Brain microvascular endothelial cell (primary cell): ENCODE results near the gene ECHS1.

Source experiments
- DNase-seq: peaks from one replicate; pipeline ENCODE4 v3.0.0-alpha.2; 2020
- H3K27ac ChIP-seq: fragments of 250-450 bp; sonication (Bioruptor Pico); 2 replicates; pipeline ENCODE4 v1.5.1; 2020; ENCODE audit warnings: mild to moderate bottlenecking, moderate library complexity
- H3K27me3 ChIP-seq: fragments of 250-450 bp; sonication (Bioruptor Pico); replicated peaks from 2 replicates; pipeline ENCODE4 v1.5.1; 2020; ENCODE audit warnings: mild to moderate bottlenecking
- H3K36me3 ChIP-seq: fragments of 250-450 bp; sonication (Bioruptor Pico); replicated peaks from 2 replicates; pipeline ENCODE4 v1.5.1; 2020; ENCODE audit warnings: mild to moderate bottlenecking
- H3K4me3 ChIP-seq: 2 replicates; pipeline ENCODE4 v1.5.1; 2011; ENCODE audit warnings: low read depth, mild to moderate bottlenecking, control low read depth, low read length, moderate library complexity
- in situ Hi-C: cut with HindIII; loops from 2 replicates; pipeline ENCODE4 v1.10.0; 2017; ENCODE audit warnings: low sequenced_read_pairs, low pct_ligation_motif_present
- TF ChIP-seq, protein P1 (sequence below): IDR thresholded peaks from 2 replicates; pipeline ENCODE4 v1.5.1; 2011; ENCODE audit warnings: low read depth, mild to moderate bottlenecking, moderate library complexity, low read length, control low read depth, inconsistent platforms; ENCODE audit errors: missing control alignments

Gene ECHS1

DNA sequence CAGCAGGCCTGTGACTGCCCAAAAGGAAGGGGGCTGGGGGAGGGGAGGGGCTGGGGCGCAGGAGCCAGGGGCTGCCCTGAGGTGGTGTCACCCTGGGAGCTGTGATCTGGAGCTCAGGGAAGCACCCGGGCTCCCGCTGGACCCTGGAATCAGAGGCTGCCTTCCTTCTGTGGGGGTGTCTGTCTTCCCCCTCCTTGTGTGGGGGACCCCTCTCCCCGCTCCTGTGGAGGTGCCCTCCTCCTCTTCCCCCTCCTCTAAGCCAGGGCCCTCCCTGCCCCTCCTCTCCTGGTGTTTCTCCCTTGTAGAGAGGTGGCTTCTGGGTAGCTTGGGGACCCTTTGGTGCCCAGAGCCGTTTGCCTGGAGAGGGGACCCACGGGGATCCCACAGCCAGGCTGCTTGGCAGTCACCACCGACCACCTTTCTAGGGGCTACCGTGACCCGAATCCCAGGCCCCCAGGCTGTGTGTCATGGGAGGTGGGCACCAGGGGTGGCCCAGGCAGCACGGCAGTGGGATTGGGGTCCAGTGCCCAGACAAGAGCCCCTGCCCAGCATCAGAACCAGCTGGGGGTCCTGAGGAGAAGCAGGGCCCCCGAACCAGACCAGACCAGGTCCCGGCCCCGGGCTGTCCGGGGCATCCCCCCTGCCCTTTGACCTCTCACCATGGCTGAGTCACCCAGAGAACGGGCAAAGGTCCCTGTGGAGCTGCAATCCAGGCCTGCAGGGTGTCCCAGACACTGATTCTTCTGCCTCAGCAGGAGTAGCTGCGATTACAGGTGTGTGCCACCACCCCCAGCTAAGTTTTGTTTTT lies 25.2 kb downstream of the ECHS1 start:
- no peak for DNase-seq
- Histone ChIP-seq H3K4me3 (no peak overlapping the region), H3K27ac (no peak overlapping the region), H3K36me3 (no peaks in the 10 kb centered on the region), H3K27me3 (no peaks in the 10 kb centered on the region)
- TF ChIP-seq, protein P1, sequence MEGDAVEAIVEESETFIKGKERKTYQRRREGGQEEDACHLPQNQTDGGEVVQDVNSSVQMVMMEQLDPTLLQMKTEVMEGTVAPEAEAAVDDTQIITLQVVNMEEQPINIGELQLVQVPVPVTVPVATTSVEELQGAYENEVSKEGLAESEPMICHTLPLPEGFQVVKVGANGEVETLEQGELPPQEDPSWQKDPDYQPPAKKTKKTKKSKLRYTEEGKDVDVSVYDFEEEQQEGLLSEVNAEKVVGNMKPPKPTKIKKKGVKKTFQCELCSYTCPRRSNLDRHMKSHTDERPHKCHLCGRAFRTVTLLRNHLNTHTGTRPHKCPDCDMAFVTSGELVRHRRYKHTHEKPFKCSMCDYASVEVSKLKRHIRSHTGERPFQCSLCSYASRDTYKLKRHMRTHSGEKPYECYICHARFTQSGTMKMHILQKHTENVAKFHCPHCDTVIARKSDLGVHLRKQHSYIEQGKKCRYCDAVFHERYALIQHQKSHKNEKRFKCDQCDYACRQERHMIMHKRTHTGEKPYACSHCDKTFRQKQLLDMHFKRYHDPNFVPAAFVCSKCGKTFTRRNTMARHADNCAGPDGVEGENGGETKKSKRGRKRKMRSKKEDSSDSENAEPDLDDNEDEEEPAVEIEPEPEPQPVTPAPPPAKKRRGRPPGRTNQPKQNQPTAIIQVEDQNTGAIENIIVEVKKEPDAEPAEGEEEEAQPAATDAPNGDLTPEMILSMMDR: no peak
- in situ Hi-C loops: no loop called here

DNA sequence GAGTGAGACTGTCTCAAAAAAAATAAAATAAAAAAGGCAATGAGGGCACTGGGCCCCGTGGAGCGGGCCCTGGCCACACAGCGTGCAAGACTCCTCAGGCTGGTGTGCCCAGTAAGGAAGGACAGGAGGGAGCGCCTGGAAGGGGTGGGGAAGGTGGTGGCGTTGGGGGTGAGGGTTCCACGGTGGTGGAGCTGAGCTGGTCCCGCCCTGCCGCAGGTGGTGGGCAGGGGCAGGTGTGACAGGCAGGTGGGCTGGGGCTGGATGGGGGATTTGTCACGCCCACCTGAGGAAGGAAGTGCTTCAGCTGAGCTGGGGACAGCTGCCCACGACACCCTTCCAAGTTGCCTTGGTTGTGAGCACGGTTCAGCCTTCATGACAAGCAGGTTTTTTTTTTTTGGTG lies 26.7 kb downstream of the ECHS1 start:
- H3K36me3 ChIP-seq: no peaks in the 10 kb centered on the region
- no peaks in the 10 kb centered on the region for H3K27me3 ChIP-seq
- TF ChIP-seq, protein P1: no peak
- DNase-seq: no peak
- H3K27ac ChIP-seq: no peak overlapping the region
- in situ Hi-C loops: no loop called here
- H3K4me3 ChIP-seq: no peak overlapping the region

DNA sequence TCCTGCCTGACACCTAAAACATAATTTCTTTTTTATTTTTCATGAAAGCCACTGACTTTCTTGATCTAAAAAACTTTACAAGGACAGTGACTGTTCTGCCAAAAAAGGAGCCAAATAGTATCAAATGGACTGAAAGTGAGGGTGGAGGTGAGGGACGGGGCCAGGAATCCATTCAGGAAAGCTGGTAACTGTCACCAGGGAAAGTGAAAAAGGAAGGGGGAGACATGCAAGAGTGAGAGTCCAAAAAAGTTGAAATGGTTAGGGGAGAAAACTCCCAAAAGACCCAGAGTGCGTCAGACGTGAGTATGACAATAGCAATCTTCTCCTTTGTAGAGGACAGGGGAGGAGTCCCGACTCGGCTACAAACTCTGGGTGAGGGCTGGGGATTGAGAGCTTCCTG lies 28.9 kb downstream of the ECHS1 start:
- Histone ChIP-seq H3K27me3 (no peaks in the 10 kb centered on the region), H3K36me3 (no peaks in the 10 kb centered on the region), H3K4me3 (no peak overlapping the region), H3K27ac (no peak overlapping the region)
- DNase-seq: no peak
- in situ Hi-C loops: no loop called here
- TF ChIP-seq, protein P1: no peak

DNA sequence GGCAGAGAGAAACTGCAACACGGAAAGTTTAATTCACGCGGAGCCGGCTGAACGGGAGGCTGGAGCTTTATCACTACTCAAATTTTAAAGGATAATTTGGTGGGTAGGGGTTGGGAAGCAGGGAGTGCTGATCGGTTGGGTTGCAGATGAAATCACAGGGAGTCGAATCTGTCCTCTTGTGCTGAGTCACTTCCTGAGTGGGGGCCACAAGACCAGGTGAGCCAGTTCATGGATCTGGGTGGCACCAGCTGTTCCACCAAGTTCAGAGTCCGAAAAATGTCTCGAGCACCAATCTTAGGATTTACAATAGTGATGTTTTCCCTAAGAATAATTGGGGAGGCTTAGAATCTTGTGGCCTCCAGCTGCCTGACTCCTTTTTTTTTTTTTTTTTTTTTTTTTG lies 29.6 kb downstream of the ECHS1 start:
- TF ChIP-seq, protein P1: no peak

DNA sequence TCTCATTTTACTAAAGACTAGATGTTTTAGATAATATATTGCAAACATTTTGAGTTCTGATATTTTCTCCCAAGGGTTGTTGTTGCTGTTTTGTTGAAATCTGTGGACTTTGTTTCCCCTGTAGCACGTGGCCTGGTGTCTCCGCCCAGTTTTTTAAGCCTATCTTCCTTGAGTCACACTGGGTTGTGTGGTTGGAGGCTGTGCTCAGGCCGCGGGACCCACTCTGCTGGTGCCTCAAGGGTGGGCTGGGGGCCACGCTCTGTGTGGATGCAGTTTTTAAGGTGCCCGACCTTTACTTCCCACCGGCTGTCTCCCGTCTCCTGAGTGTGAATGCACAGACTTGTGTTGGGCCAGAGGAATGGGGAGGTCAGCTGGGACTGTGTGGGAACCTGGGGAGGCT lies 30.2 kb downstream of the ECHS1 start:
- H3K4me3 ChIP-seq: no peak overlapping the region
- in situ Hi-C loops: no loop called here
- H3K36me3 ChIP-seq: no peaks in the 10 kb centered on the region
- no peaks in the 10 kb centered on the region for H3K27me3 ChIP-seq
- no peak for DNase-seq
- no peak overlapping the region for H3K27ac ChIP-seq
- TF ChIP-seq, protein P1: no peak

More for the DNA sequence above, 29.6 kb downstream of the ECHS1 start:
- no peak overlapping the region for H3K4me3 ChIP-seq
- DNase-seq: no peak
- no peak overlapping the region for H3K27ac ChIP-seq
- no peaks in the 10 kb centered on the region for H3K36me3 ChIP-seq
- in situ Hi-C loops: no loop called here
- no peaks in the 10 kb centered on the region for H3K27me3 ChIP-seq

DNA sequence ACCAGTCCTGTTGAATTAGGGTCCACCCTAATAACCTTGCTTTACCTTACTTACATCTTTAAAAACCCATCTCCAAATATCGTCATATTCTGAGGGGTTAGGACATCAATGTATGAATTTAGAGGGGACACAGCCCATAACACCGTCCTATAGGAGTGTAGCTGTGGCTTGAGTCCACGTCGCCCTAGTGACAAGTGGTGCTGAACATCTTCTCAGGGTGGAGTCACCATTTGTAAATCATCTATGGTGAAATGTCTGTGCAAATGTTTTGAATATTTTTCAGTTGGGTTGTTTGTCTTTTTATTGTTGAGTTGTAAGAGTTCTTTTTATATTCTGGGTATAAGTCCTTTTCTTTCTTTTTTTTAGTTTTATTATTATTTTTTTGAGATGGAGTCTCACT lies 31.2 kb downstream of the ECHS1 start:
- H3K4me3 ChIP-seq: no peak overlapping the region
- DNase-seq: no peak
- peaks cover 3% of the 10 kb centered on the region for H3K27me3 ChIP-seq
- TF ChIP-seq, protein P1: no peak
- in situ Hi-C loops: no loop called here
- no peak overlapping the region for H3K27ac ChIP-seq
- no peaks in the 10 kb centered on the region for H3K36me3 ChIP-seq
